ENCODE measurements around the gene IQSEC1. TPM values are rescaled to one million over a fixed set of nuclear protein-coding genes. Genes with fewer than 3 reads are reported as not detected.

The IQSEC1 gene
- total and polyA plus RNA-seq, 2 of the 8 experiments (the other 6 are each of a cell fraction or from before 2014, with no cell fraction given), result 6.8 to 28.8 TPM

DNA sequence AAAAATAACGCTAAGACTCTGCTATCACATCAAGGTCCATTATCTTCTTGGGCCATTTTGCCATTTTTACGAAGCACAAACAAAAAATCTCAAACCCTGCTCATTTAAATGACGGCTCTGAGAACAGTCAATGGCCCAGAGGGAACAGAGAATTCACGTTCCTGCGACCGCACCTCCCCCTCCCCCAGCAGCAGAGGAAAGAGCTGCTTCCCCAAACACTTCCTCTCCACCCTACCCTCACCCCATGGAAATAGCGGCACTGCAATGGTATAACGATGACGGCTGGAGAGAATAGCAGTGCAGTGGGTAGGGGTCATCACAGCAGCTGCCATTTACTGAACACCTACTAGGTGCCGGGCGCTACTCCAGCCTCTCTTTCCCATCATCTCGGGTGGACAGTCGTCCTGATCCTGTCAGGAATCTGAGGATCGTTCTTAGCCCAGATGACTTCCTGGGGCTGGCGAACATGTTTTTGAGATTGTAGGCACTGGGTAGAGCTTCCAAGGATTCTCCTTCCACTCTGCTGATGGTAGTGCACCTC is 113.3 kb downstream of the IQSEC1 start (continued):
- TF ChIP-seq JUND (IDR thresholded peaks at IDR 0.05; ENCODE audit: low read length) (no peak), ZNF274 (IDR thresholded peaks at IDR 0.05; ENCODE audit: borderline replicate concordance, extremely low read depth, low read length) (no peak), HDAC2 (IDR thresholded peaks at IDR 0.05; ENCODE audit: borderline replicate concordance in 1 of 2, low read depth in 2 of 2, low read length in 2 of 2) (no peak), EGR1 (IDR thresholded peaks at IDR 0.05; ENCODE audit: borderline replicate concordance, low read depth, low read length) (no peak)
